Subcutaneous abdominal adipose tissue (tissue), 5 donors: ENCODE measurements around the gene CUX1.
"Not testable (repeated sequence)": the region's sequence is repeated elsewhere in the genome, so short reads cannot be mapped to it uniquely, and the experiment has no call there.

Experiments
- H3K27ac ChIP-seq: one replicate; pipeline ENCODE4 v1.7.0; 2013; ENCODE audit warnings: low read depth, mild to moderate bottlenecking, inconsistent platforms, low read length, moderate library complexity
- H3K27me3 ChIP-seq, 5 donors: one replicate each; pipeline ENCODE4 v1.7.0; 2013; ENCODE audit warnings: low read length in 5 of 5, inconsistent platforms in 1 of 5; ENCODE audit not compliant: control insufficient read depth in 5 of 5, insufficient read depth in 4 of 5
- H3K36me3 ChIP-seq, 5 donors: one replicate each; pipeline ENCODE4 v1.7.0; 2013; ENCODE audit warnings: low read length in 5 of 5; ENCODE audit not compliant: control insufficient read depth in 5 of 5, insufficient read depth in 5 of 5
- H3K4me1 ChIP-seq, 5 donors: one replicate each; pipeline ENCODE4 v1.7.0; 2013; ENCODE audit warnings: low read length in 5 of 5, mild to moderate bottlenecking in 3 of 5, moderate library complexity in 1 of 5; ENCODE audit not compliant: control insufficient read depth in 5 of 5, insufficient read depth in 5 of 5
- H3K4me3 ChIP-seq, 5 donors: one replicate each; pipeline ENCODE4 v1.7.0; 2013; ENCODE audit warnings: low read length in 5 of 5, low read depth in 1 of 5
- H3K9ac ChIP-seq, 5 donors: one replicate each; pipeline ENCODE4 v1.7.0; 2013; ENCODE audit warnings: low read length in 5 of 5, mild to moderate bottlenecking in 4 of 5, moderate library complexity in 3 of 5
- H3K9me3 ChIP-seq, 5 donors: one replicate each; pipeline ENCODE4 v1.7.0; 2013; ENCODE audit warnings: low read length in 5 of 5; ENCODE audit not compliant: control insufficient read depth in 5 of 5
- donor health status: healthy.
- donor health status: healthy.
- donor health status: healthy.
- donor health status: healthy.
- donor health status: healthy.

Gene CUX1

GRCh38 chr7:102216573-102217314 lies 399.3 kb downstream of the CUX1 start:
- Histone ChIP-seq H3K4me1 (peaks cover 2 to 8% (median 7%) of the 10 kb centered on the region in 5 donors), H3K9ac (no peak overlapping the region), H3K9me3 (no peaks in the 10 kb centered on the region), H3K36me3 (peaks cover 0 to 21% (median 9%) of the 10 kb centered on the region in 5 donors), H3K27me3 (no peaks in the 10 kb centered on the region), H3K27ac (no peak overlapping the region), H3K4me3 (no peak overlapping the region)

- no peak overlapping the region for H3K4me3 ChIP-seq
- no peaks in the 10 kb centered on the region for H3K4me1 ChIP-seq
- no peak overlapping the region for H3K27ac ChIP-seq
- H3K9me3 ChIP-seq, result no peaks in the 10 kb centered on the region
- H3K36me3 ChIP-seq, result peaks cover 0 to 23% (median 5%) of the 10 kb centered on the region in 5 donors
- H3K27me3 ChIP-seq, result no peaks in the 10 kb centered on the region
- H3K9ac ChIP-seq, result no peak overlapping the region
Measured at GRCh38 chr7:102220229-102220850, 402.9 kb downstream of the CUX1 start.

GRCh38 chr7:102220960-102221800 lies 403.8 kb downstream of the CUX1 start:
- H3K27ac ChIP-seq, result no peak overlapping the region
- H3K4me1 ChIP-seq, result no peaks in the 10 kb centered on the region
- peaks cover 0 to 16% (median 3%) of the 10 kb centered on the region in 5 donors for H3K36me3 ChIP-seq
- no peaks in the 10 kb centered on the region for H3K27me3 ChIP-seq
- no peaks in the 10 kb centered on the region for H3K9me3 ChIP-seq
- no peak overlapping the region for H3K9ac ChIP-seq
- no peak overlapping the region for H3K4me3 ChIP-seq

- no peaks in the 10 kb centered on the region for H3K9me3 ChIP-seq
- H3K27ac ChIP-seq, result no peak overlapping the region
- peaks cover 0 to 12% (median 0%) of the 10 kb centered on the region in 5 donors for H3K36me3 ChIP-seq
- H3K4me3 ChIP-seq, result no peak overlapping the region
- no peak overlapping the region for H3K9ac ChIP-seq
- H3K27me3 ChIP-seq, result no peaks in the 10 kb centered on the region
- no peaks in the 10 kb centered on the region for H3K4me1 ChIP-seq
Measured at GRCh38 chr7:102221961-102222360, 404.5 kb downstream of the CUX1 start.

- H3K4me3 ChIP-seq, result no peak overlapping the region
- no peaks in the 10 kb centered on the region for H3K9me3 ChIP-seq
- H3K36me3 ChIP-seq, result peaks cover 0 to 15% (median 2%) of the 10 kb centered on the region in 5 donors
- no peak overlapping the region for H3K27ac ChIP-seq
- no peak overlapping the region for H3K9ac ChIP-seq
- no peaks in the 10 kb centered on the region for H3K4me1 ChIP-seq
- no peaks in the 10 kb centered on the region for H3K27me3 ChIP-seq
Measured at GRCh38 chr7:102222445-102222844, 405.0 kb downstream of the CUX1 start.

- Histone ChIP-seq H3K9me3 (no peaks in the 10 kb centered on the region), H3K36me3 (peaks cover 0 to 23% (median 7%) of the 10 kb centered on the region in 5 donors), H3K27me3 (no peaks in the 10 kb centered on the region), H3K9ac (no peak overlapping the region), H3K27ac (no peak overlapping the region), H3K4me3 (no peak overlapping the region), H3K4me1 (no peaks in the 10 kb centered on the region)
Measured at GRCh38 chr7:102223184-102223583, 405.8 kb downstream of the CUX1 start.

GRCh38 chr7:102225025-102225424 lies 407.6 kb downstream of the CUX1 start:
- H3K36me3 ChIP-seq, result peaks cover 0 to 31% (median 19%) of the 10 kb centered on the region in 5 donors
- H3K4me1 ChIP-seq, result no peaks in the 10 kb centered on the region
- H3K4me3 ChIP-seq, result no peak overlapping the region
- no peak overlapping the region for H3K9ac ChIP-seq
- H3K27ac ChIP-seq, result no peak overlapping the region
- no peaks in the 10 kb centered on the region for H3K9me3 ChIP-seq
- no peaks in the 10 kb centered on the region for H3K27me3 ChIP-seq

GRCh38 chr7:102227371-102227770 lies 409.9 kb downstream of the CUX1 start:
- Histone ChIP-seq H3K9ac (no peak overlapping the region), H3K27me3 (no peaks in the 10 kb centered on the region), H3K36me3 (peaks cover 0 to 34% (median 20%) of the 10 kb centered on the region in 5 donors), H3K9me3 (no peaks in the 10 kb centered on the region), H3K27ac (no peak overlapping the region), H3K4me1 (no peaks in the 10 kb centered on the region), H3K4me3 (no peak overlapping the region)

- Histone ChIP-seq H3K4me1 (no peaks in the 10 kb centered on the region), H3K27me3 (no peaks in the 10 kb centered on the region), H3K9ac (no peak overlapping the region), H3K4me3 (no peak overlapping the region), H3K9me3 (no peaks in the 10 kb centered on the region), H3K36me3 (peaks cover 0 to 44% (median 26%) of the 10 kb centered on the region in 5 donors), H3K27ac (no peak overlapping the region)
Measured at GRCh38 chr7:102228935-102229334, 411.5 kb downstream of the CUX1 start.

GRCh38 chr7:102230162-102230561 lies 412.7 kb downstream of the CUX1 start:
- not testable (repeated sequence) for H3K4me1 ChIP-seq, H3K9ac ChIP-seq, H3K27me3 ChIP-seq, H3K27ac ChIP-seq, H3K9me3 ChIP-seq, H3K4me3 ChIP-seq
- H3K36me3 ChIP-seq, result peaks cover 0 to 48% (median 30%) of the 10 kb centered on the region in 5 donors
